ENCODE results near the gene KAT8.

- TF ChIP-seq, protein P1, sequence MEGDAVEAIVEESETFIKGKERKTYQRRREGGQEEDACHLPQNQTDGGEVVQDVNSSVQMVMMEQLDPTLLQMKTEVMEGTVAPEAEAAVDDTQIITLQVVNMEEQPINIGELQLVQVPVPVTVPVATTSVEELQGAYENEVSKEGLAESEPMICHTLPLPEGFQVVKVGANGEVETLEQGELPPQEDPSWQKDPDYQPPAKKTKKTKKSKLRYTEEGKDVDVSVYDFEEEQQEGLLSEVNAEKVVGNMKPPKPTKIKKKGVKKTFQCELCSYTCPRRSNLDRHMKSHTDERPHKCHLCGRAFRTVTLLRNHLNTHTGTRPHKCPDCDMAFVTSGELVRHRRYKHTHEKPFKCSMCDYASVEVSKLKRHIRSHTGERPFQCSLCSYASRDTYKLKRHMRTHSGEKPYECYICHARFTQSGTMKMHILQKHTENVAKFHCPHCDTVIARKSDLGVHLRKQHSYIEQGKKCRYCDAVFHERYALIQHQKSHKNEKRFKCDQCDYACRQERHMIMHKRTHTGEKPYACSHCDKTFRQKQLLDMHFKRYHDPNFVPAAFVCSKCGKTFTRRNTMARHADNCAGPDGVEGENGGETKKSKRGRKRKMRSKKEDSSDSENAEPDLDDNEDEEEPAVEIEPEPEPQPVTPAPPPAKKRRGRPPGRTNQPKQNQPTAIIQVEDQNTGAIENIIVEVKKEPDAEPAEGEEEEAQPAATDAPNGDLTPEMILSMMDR (IDR thresholded peaks at IDR 0.05): no peak
- TF ChIP-seq POLR2A (IDR thresholded peaks at IDR 0.05): no peak
Measured at GRCh38 chr16:31080035-31080629, 37.3 kb upstream of the KAT8 start.
